Pancreas (tissue), 10 donors: ENCODE measurements around the gene RPL35. TPM values are rescaled to one million over a fixed set of nuclear protein-coding genes. Genes with fewer than 3 reads are reported as not detected.

Experiments
- ATAC-seq, 4 donors: fragments of 200-7000 bp; cut with Tn5 transposase; one replicate each; pipeline versions ENCODE4 v1.8.0 to v1.9.1; 2020; ENCODE audit warnings: mild to moderate bottlenecking in 4 of 4, moderate library complexity in 4 of 4
- DNase-seq, 6 donors: peaks; one replicate each; pipeline ENCODE4 v3.0.0-alpha.2; 2020
- FAIRE-seq: peaks from 2 replicates; lab custom pipeline; 2012; peaks lifted over from hg19 to GRCh38; lab: Jason Lieb, UNC
- H3K27ac ChIP-seq, 4 donors: fragments of 200-600 bp; sonication (generic); 1 replicate in 3 of 4; 2 replicates in 1 of 4; pipeline versions ENCODE4 v1.5.0 to v1.8.0; 2020
- H3K27me3 ChIP-seq, 4 donors: fragments of 200-600 bp; one replicate each; pipeline ENCODE4 v1.8.0; 2021
- H3K36me3 ChIP-seq, 3 donors: fragments of 200-600 bp; sonication (generic) in 1 of 3; one replicate each; pipeline versions ENCODE4 v1.5.0 to v1.8.0; 2020 to 2021
- H3K4me1 ChIP-seq, 3 donors: fragments of 200-600 bp; one replicate each; pipeline ENCODE4 v1.8.0; 2021
- H3K4me3 ChIP-seq, 4 donors: fragments of 200-600 bp; sonication (generic) in 2 of 4; one replicate each; pipeline versions ENCODE4 v1.5.0 to v1.8.0; 2020 to 2021
- H3K9me3 ChIP-seq, 4 donors: fragments of 200-600 bp; one replicate each; pipeline ENCODE4 v1.8.0; 2021
- CTCF ChIP-seq, 4 donors: fragments of 200-600 bp; sonication (generic) in 3 of 4; IDR thresholded peaks; one replicate each; pipeline versions ENCODE4 v1.5.0 to v1.8.0; 2021; ENCODE audit warnings: antibody characterized with exemption in 4 of 4
- WGBS, 2 donors: extraction: QIAGEN DNeasy Blood & Tissue Kit; methylation state at CpG; one replicate each; pipeline ENCODE4 v1.1.7; 2013; 5-methylcytosine and 5-hydroxymethylcytosine counted together
- intact Hi-C, 3 donors: fragments of 100-400 bp; cut with DNase I; formaldehyde crosslinking; loops; one replicate each; pipeline versions ENCODE4 v1.11.1 to v1.14.2; 2022
- polyA plus RNA-seq, 2 donors: library from polyadenylated mRNA; stranded (reverse); fragments of 200-250 nt; gene quantifications; one replicate each; pipeline ENCODE4 v1.2.3, GENCODE V29; 2013
- total RNA-seq, 6 donors: library from RNA; stranded (reverse); fragmentation: NEBNext Ultra II Directional in 4 of 6; extraction: Animal tissue kit (Norgen Biotek cat#: 25700) in 4 of 6; gene quantifications; one replicate each; pipeline versions ENCODE4 v1.2.1 to v1.2.4, GENCODE V29; 2021 to 2023
- donor health status: healthy with polysubstance abuse.
- donor health status: DM: no; HTN: no; CAD: no; lungs with moderate emphysema.
- donor health status: DM: no; HTN: no; CAD: no.
- donor health status: control.
- donor health status: control.
- donor health status: Bipolar disorder and iron deficiency.
- donor health status: DM: yes; HTN: yes; CAD: no.
- donor health status: DM: no; HTN: no; CAD: no.
- donor health status: DM: no; HTN: no; CAD: no.
- donor health status: DM: yes; HTN: yes; CAD: no.

RPL35 gene
- total and polyA plus RNA-seq, 8 donors, result 711 to 3,795 (median 1,051) TPM

DNA sequence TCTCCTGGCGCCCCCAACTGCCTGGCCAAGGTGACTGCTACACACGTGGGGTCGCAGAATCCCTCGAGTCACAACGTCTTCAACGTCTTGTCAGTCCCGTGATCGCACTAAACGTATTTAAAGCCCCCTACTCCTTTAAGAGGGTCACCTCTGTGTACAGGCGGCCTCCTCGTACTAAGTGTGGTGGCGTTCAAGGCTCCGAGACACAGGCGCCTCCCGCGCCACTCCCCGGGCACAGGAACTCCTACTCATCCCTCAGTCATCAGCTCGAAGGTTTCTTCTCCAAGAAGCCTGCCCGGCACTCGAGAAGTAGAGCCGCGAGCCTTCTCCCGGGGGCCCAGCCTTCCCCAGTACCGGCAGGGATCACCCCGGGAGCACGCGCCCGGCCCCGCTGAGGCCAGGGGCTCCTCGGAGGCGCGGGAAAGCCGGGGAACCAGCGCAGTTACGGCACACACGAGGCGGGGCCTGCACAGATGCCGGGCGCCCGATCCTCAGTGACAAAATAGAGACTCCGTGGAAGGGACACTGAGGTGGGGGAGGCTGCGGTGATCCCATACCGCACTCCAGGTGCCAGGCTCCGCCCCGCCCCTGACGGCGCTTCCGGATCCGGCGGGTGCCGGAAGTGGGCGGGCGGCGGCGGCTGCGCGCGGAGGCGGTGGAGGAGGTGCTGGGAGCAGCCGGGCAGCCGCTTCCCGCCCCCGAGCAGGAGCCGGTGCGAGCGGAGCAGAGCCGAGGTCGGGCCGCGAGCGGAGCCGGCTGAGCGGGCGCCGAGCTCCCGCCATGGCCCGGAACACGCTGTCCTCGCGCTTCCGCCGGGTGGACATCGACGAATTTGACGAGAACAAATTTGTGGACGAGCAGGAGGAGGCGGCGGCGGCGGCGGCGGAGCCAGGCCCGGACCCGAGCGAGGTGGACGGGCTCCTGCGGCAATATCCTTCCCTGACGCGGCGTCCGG lies 7.0 kb upstream of the RPL35 start:
- peak; percentile 95 to 96 (median 96) for ATAC-seq
- peak; percentile 84 to 96 (median 90) for DNase-seq
- intact Hi-C loops, result no loop called here
- Histone ChIP-seq H3K36me3 (no peaks in the 10 kb centered on the region), H3K27ac (peak overlapping the region; percentile 85 to 90 (median 85)), H3K9me3 (no peaks in the 10 kb centered on the region), H3K4me3 (peak overlapping the region; percentile 92 to 99 (median 94)), H3K4me1 (peaks cover 7 to 27% (median 11%) of the 10 kb centered on the region in 3 donors), H3K27me3 (no peaks in the 10 kb centered on the region)
- no peak for TF ChIP-seq CTCF (IDR thresholded peaks at IDR 0.05)
- no peak for FAIRE-seq
- whole genome bisulfite sequencing, 2 donors, result 0% methylated on average over 82 to 101 of the region's 101 CpGs

DNA sequence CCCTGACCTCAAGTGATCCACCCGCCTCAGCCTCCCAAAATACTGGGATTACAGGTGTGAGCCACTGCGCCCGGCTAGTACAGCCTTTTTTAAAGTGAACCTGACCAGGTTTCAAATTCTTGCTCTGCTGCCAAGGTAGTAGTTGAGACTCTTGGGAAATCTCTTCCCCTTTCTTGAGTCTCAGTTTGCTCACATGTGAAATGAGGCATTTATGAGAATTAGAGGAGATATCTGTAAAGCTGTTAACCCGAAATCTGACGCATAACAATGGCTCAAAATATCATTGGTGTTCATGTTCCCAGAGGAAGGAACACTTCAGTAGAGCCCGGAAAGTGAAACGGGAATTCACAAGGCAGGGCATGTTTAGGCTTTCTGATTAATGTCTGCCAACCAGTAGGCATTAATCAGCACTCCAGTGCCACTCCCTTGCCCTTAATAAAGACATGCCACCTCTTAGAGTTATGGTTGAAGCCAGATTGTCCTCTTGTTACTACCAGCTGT lies 1.7 kb upstream of the RPL35 start:
- DNase-seq (peak in 1 of 6 donors; percentile 42), FAIRE-seq (no peak), ATAC-seq (peak in 2 of 4 donors; percentile 6 to 7)
- H3K36me3 ChIP-seq, result peaks cover 3 to 20% (median 14%) of the 10 kb centered on the region in 3 donors
- no peaks in the 10 kb centered on the region for H3K9me3 ChIP-seq
- no peaks in the 10 kb centered on the region for H3K27me3 ChIP-seq
- intact Hi-C loops, result no loop called here
- H3K27ac ChIP-seq, result peak overlapping the region in 3 of 4 donors; percentile 79 to 87 (median 82)
- peak overlapping the region in 1 of 4 donors; percentile 69 for H3K4me3 ChIP-seq
- peaks cover 0 to 33% (median 31%) of the 10 kb centered on the region in 3 donors for H3K4me1 ChIP-seq
- TF ChIP-seq CTCF (IDR thresholded peaks at IDR 0.05), result no peak
- 20 to 25% methylated on average over 7 of the region's 7 CpGs for WGBS, 2 donors

GRCh38 chr9:124860582-124861341 lies 995 bp downstream of the RPL35 start:
- no peaks in the 10 kb centered on the region for H3K27me3 ChIP-seq
- 5 to 6% methylated on average over 12 of the region's 12 CpGs for WGBS, 2 donors
- H3K4me1 ChIP-seq, result peaks cover 0 to 27% (median 23%) of the 10 kb centered on the region in 3 donors
- no peak for FAIRE-seq
- intact Hi-C loops, result no loop called here
- no peak for ATAC-seq
- H3K4me3 ChIP-seq, result peak overlapping the region; percentile 50 to 99 (median 82)
- no peak for DNase-seq
- H3K27ac ChIP-seq, result peak overlapping the region in 1 of 4 donors; percentile 82
- H3K9me3 ChIP-seq, result no peaks in the 10 kb centered on the region
- peaks cover 6 to 37% (median 16%) of the 10 kb centered on the region in 3 donors for H3K36me3 ChIP-seq
- no peak for TF ChIP-seq CTCF (IDR thresholded peaks at IDR 0.05)

DNA sequence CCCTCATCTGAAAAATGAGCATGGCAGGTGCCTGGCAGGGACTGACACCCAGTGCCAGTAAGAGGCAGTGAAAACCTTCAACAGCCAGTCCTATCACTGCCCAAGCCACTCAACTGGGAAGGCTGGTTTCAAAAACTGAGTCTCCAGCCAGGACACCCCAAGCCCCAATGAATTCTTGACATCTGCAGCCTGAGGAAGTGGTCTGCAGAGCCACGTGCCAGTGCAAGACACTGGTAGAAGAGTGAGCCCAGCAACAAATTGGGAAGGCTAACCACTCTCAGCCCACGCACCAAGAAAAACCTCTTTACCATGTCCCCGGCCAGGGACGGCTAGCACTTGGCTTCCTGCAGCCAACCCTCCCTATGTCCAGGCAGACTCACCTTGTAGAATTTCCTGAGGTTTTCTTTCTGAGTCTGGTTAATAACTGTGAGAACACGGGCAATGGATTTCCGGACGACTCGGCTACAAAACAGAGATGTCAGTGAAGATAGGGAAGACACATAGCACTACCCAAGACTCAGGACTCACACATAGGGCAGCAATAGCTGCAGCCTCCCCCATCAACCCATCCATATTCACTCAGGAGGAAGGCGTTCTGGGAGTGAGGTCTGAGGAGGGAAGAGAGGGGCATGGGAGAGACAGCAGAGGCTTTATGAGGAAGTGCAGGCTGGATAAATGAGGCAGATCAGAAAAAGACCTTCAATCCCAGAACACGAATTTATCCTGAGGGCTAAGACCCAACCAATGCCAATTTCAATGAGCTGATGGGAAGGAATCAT lies 1.8 kb downstream of the RPL35 start:
- H3K9me3 ChIP-seq, result no peaks in the 10 kb centered on the region
- DNase-seq, result no peak
- peaks cover 0 to 27% (median 23%) of the 10 kb centered on the region in 3 donors for H3K4me1 ChIP-seq
- no peak for TF ChIP-seq CTCF (IDR thresholded peaks at IDR 0.05)
- H3K4me3 ChIP-seq, result peak overlapping the region in 3 of 4 donors; percentile 3 to 69 (median 50)
- peaks cover 6 to 37% (median 16%) of the 10 kb centered on the region in 3 donors for H3K36me3 ChIP-seq
- ATAC-seq, result no peak
- no peak for FAIRE-seq
- no peak overlapping the region for H3K27ac ChIP-seq
- intact Hi-C loops, result loop anchor here in 1 of 3 donors (10.0 kb wide), 1 partner anchor 75 kb away; no protein-coding TSS in a partner anchor
- 38 to 52% methylated on average over 10 of the region's 10 CpGs for whole genome bisulfite sequencing, 2 donors
- H3K27me3 ChIP-seq, result no peaks in the 10 kb centered on the region
